ENCODE measurements around the gene FNDC3B.
"Not testable (repeated sequence)": the region's sequence is repeated elsewhere in the genome, so short reads cannot be mapped to it uniquely, and the experiment has no call there.

FNDC3B gene

DNA sequence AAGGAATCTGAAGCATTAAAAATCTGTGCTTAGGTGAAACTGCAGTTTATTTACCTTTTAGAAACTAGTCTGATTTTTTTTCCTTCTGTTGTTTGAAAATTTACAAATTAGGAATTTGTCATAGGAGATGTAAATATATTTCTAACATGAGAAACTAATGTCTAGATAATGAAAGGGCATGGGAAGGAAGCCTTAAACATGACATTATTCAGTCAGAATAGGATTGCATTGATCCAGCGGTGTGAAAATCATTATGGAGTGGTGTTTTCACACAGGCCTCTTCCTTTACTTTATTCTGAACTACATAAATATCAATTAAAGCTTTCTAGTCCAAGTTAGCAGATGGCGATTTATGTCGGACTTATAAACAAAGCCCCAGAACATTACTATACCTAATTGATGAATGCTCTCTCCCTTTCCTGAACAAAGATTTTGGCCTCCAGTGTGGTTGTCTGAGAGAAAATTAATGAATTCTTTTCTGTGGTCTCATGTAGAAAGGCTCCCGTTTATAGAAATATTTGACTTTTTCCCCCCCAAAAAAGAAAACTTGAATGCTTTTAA is 37.9 kb downstream of the FNDC3B start:
- DNase-seq = no peak

DNA sequence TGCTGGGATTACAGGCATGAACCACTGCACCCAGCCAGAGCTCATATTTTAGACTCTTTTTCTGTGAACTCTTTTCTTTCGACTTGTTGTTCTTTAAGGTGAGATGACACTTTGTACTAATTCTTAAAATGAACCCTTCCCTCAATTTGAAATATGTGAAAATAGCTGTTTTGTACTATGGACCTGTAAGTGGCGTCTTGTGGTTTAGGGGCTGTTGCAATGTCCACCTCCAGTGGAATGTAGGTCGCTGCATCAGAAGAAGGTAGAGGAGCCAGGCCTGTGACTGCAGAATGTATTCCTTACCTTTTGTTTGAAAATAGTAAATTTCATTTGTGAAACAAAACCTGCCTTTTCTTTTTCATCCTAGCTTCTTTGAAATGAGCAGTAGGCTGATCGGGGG is 38.9 kb downstream of the FNDC3B start:
- DNase-seq = no peak

DNA sequence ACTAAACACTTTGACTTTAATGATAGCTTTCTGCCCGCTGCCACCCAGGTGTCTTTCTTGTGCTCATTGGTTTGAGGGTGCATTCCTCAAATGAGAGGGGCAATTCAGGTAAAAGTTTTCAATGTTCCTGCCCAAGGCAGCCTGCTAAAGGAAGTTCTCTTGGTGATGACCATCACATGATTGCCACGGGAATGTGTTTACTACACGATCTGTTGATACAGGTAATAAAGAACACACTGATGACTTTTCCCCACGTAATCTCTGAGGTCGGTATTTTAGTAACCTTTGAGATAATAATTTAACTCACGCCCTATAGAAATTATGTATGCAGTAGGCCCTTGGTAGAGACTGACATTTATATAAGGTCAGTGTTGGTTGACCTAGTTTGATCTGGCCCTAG is 39.3 kb downstream of the FNDC3B start:
- no peak for DNase-seq

DNA sequence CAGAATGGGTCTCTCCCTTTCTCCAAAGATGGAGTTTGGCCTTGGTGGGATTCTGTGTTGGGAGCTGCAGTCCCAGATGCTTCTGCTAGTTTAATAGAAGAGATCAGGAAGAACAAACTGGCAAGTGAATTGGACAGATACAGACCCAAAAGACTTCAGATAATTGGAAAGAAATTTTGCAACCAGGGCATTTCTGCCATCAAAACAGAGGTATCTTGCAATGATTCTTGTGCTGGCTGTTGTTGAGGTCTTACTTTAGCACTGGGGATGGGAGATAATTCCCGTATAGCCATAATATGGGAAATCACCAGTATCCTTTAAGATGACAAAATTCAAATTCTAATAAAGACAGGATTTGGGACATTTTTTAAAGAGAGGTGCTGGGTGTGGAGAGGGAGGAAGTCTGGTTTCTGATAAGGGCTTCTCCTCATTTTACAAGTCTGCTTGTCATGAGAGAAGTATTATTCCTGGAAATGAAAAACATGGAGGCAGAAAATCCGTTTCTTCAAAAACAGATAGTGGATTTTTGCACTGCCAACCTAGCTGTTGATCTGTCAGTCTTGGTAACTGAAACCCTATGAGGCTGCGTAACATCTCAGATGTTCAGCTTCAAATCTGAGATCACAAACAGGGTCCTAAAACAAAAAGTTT is 40.1 kb downstream of the FNDC3B start:
- no peak for DNase-seq

DNA sequence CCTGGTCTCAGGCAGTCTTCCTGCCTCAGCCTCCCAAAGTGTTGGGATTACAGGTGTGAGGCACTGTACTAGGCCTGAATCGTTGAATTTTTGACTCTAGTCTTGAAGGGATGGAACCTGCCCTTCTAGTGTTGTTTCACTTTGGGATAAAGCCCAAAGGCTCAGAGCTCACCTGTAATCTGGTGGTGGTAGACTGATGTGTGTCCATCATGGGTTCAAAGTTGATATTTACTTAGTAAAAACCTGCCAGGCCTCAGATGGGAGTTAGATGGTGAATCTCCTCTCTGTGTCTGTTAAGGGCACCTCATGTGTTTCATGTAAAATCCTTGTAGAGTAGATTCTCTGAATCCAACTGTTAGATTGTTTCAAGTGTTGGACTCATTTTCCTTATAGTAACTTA is 41.1 kb downstream of the FNDC3B start:
- DNase-seq = no peak

DNA sequence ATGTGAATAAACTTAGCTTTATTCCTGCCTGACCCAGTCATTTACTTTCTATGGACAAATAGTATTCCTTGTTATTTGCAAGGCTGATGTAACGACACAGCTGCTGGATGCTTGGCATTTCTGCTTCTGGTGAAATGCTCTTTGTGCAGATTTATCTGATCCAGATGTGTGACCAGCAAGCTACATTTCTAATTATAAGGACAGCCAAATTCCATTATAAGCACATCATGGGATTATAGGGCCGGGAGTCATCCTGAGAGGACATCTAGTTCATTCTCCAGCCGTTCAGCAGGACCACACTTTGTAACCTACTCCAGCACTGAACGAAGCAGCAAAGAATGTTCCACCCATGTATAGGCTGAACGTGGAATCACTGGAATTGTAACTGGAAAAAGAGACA is 42.9 kb downstream of the FNDC3B start:
- no peak for DNase-seq

DNA sequence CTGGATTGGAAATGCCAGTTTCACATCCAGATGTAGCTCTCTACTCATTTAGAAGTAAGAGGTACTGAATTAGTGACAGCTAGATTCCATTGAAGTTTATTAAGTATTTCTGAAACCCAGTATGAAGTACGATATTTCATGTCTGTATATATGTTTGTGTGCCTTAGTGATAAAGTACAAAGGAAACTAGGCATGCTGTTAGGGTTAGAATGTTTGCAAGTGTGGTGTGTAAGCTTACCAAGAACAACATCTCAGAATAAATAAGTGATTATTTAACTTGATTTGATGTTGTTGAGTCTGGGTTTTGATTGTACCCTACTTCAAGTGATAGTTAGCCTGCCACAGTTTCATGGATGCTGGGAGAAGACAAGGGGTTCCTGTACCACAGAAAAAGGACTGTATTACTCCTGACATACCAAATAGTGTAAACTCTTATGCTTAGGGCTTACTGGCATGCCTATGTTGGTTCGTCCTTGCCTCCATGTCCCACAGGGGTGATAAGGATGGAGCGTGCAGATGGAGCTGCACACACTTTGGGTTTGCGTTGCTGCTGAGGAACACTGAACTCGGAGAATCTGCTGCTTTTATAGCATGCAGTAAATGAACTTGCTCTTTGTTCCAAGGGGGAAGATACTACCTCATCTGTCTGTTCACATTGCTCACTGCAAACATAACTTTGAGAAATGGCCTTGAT is 43.6 kb downstream of the FNDC3B start:
- DNase-seq = no peak

DNA sequence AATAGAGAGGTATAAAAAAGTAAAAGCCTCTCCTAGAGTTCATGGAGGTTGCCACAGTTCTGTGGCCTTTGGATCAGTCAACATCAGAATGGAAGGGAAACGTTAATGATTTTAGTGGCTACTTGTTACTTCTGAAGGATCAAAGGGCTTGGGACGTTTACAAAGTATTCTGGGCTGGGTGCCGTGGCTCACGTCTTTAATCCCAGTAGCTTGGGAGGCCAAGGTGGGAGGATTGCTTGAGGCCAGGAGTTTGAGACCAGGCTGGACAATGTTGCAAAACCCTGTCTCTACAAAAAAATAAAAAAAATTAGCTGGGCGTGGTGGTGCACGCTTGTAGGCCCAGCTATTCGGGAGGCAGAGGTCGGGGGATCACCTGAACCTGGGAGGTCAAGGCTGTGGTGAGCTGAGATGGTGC is 44.6 kb downstream of the FNDC3B start:
- DNase-seq = no peak

DNA sequence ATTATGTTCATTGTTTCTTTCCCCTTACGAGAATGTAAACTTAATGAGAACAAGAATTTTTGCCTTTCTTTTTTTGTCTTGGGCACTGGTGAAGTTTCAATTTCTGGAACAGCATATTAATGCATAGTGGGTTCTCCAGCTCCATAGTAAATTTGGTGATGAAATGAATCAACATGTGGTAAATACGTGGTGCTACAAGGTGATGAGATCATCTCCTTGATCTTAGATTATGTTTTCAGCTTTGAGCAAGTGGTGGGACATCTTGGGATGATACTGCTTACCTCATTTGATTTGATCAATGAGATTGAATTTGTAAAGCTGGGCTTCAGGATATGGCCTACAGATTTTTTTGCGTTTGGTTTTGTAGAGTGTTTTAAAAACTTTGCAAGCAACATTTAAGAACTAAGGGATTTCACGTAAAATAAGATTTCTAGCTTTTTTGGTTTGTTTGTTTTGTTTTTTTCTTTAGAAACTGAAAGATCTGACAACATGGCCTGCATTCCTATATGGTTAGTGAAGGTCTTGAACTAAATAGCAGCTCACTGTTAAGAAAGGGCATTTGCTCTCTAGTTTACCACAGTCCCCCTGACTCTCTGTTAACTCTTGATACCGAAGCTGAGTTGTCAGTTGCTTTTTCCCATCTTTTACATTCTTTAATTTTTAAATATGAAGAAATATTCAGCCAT is 45.6 kb downstream of the FNDC3B start:
- no peak for DNase-seq

DNA sequence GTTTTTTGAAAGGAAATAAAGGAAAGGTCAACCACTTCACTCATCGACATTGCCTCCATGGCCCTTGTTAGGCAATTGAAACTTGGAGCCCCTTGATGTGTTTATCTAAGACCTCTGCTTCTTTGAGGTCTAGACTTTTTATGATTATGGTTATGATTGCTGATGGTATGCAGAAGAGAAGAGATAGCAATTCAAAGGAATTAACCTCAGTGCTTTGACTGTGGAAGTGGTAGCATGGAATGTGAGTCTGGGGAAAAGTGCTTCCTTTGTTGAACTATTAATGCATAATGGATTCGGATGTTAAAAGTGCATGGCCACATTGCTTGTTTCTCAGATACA is 46.1 kb downstream of the FNDC3B start:
- DNase-seq = no peak

DNA sequence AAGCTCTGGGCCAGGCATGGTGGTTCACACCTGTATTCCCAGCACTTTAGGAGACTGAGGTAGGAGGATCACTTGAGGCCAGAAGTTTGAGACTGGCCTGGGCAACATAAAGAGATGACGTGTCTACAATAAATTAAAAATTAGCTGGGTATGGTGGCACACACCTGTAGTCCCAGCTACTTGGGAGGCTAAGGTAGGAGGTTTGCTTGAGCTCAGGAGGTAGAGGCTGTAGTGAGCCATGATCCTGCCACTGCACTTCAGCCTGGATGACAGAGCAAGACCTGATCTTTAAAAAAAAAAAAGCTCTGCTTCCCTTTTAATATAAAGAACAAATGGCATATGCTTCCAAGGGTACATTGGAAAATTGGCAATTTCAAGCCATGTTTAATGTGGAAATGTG is 46.7 kb downstream of the FNDC3B start:
- no peak for DNase-seq

DNA sequence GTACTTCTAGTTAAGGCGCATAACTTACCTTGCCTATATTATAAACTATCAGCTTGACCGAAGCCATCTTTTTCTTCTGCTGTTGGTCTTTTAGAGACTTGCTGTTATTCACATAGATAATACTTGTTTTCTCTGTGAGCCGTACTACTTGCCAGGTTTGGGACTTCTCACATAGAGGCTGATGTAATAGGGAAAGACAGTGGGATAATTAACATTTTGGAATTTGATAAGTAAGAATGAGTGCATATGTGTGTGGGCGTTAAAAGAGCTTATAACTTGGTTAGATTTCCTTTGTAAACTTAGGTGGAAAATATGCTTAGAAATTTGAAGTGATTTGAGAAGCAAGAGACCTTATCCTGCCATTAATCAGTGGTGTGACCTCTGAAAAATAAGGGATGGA is 47.8 kb downstream of the FNDC3B start:
- DNase-seq = no peak

DNA sequence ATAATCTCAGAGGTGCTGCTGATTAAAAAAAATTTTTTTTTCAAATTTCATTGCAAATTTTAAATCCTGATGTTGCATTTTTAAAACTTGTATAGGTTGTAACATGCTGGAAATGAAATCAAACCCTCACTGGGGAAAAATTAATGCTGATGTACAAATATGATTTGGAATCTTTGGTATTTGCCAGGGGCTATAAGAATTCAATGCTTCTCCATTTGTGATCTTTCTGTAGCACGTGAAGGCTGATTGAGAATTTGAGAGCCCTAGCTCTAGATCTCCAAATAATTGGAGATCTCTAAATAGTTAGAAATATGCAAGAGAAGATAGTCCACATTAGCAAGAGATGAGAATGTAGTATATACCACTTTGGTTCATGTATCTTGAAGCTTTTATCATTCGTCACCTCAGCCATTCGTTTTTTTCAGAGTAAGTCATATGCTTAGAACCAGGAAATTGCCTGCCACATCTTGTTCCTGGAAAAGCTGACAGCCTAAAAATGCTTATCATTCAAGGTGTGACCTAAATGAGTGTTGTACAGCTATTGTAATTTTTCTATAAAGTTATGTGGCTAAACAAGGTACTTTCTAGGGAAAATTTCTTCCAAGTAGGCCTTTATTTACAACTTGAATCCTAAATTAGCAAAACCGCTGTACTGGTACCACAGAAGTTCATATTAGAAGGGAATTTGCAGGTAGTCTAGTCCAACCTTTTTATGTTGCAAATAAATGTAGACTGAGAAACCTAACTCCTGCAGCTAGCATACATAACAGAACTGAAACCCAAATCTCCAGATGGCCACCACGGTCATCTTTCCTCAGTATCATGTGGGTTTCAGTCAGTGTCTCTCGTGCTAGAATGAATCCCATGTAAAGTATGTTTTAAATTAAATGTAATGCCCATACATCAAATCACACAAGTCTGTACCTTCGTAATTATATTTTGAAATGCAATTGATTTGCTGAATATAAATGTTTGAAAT is 48.5 kb downstream of the FNDC3B start:
- no peak for DNase-seq

DNA sequence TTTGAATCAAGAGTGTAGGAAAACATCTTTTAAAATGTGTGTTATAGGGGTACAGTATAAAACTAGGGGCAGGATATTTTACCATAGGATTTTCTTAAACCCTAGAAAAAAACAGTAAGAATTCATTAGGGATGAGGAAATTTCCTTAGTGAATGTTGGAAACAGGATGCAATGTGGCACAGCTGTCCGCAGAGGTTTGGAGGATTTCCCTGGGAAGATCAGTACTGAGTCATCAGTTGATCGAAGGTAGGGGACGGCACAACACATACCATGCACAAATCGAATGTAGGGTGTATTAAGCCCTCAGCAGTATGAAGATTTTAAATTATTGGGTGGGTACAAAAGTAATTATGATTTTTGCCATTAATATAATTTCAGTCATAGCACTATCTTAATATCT is 49.9 kb downstream of the FNDC3B start:
- DNase-seq = no peak

DNA sequence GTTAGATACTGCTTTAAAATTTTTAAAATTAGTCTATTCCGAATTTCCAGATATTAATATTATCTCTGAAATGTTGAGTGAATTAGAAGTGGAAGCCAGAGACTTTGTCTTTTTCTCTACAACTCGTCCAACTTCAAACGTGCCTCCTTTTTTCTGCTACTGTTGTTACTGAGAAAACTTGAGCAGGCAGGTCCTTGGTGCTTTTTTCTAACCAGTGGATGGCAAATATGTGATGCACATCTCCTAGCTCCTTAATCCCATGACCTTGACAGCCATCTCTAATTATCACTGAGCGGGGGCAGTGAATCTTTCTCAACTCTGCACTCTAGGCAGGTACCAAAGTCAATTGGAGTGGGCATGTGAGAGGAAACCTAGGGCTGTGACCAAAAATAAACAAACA is 50.7 kb downstream of the FNDC3B start:
- DNase-seq = no peak

DNA sequence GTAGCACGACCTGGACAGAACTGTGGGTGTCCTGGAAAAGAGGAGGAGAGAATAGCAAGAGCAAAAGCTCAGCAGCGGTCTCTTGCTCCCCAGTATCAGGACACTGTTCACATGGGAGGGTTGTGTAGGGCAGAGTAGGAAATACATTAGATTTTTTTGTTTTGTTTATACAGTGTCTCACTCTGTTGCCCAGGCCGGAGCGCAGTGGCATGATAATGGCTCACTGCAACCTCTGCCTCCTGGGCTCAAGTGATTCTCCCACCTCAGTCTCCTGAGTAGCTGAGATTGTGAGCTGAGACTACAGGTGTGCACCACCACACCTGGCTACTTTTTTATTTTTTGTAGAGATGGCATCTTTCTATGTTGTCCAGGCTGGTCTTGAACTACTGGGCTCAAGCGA is 53.3 kb downstream of the FNDC3B start:
- no peak for DNase-seq

DNA sequence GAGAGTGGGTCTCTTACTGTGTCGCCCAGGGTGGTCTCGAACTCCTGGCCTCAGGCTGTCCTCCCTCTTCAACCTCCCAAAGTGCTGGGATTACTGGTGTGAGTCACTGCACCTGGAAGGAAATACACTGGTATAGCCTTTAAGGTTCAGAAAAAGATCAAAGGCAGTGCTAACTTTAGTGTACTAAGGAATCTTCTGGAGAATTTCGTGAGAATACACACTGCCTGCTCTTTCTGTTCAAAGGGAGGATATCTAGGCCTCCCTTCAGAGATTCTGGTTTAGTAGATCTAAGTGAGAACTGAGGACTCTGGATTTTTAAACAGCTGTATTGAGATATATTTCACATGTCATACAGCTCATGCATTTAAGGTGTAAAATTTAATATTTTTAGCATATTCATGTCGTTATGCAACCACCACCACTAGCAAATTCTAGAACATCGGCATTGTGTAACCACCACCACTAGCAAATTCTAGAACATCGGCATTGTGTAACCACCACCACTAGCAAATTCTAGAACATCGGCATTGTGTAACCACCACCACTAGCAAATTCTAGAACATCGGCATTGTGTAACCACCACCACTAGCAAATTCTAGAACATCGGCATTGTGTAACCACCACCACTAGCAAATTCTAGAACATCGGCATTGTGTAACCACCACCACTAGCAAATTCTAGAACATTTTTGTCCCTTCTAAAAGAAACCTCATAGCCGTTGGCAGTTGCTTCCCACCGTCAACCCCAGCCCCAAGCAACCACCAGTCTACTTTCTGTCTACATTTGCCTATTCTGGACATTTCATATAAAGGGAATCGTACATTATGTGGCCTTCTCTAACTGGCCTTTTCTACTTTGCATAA is 54.4 kb downstream of the FNDC3B start:
- not testable (repeated sequence) for DNase-seq

DNA sequence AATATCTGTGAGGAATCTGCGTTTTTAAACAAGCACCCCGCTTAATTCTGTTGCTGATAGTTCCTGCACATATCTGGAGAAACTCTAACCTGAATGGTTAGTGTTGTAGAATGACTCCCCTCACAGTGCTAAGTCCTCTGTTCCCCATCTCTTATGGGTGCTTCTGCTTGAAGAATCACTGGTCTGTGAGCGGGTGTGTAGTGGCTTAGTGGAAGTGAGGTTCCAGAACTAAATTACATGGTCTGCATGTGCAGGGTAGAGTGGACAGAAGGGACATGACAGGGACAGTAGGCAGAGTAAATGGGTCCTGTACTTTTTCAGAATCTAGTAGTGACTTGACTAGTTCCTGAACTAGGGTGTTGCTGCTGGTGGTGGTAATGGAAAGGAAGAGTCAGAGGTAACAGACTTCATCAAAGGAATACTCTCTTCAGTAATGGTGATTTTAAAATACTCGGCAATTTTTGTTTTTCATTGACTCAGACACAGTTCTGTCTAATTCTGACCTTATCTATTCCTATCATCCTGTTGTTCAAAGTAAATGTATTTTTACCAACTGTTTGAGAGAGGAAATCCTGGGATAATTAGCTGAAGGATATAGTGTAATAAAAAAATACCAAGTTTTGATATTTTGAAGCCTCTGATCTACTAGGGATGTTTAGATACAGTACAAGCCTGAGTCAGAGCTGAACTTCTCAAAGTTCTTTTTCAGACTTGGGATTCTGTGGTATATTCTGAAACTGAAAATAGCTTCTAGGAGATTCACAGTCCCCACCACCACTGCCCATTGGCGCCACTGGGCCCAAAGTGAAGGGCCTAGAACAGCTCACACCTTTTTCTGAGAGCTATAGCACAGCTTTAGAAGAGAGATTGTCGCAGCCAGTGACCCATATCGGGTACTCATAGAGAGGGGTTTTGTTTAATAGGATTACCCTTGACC is 55.5 kb downstream of the FNDC3B start:
- DNase-seq = no peak

DNA sequence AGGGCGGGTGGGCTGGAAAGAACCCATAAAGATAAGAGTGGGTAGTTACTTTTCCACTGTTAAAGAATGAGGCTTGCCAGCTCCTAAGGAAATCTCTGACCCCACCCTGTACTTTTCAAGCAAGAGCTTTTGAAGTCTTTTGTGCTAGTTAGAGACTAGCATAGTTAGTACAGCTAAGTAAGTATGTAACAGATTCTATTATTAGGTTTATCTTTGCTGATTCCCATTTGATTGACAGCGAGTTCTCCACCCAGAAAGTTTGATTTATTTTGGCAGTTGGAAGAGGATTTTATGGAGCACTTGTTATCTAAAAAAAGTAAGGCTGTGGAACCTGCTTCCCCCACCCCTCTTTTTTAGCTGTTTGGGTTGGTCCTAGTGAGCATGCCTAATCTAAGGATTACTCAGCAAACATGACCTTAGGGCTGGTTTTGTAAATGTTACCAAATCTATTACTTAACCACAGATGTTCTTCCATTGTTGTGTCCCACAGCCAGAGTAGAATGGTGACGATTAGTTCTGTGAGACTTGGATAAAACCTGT is 57.6 kb downstream of the FNDC3B start:
- DNase-seq = no peak

DNA sequence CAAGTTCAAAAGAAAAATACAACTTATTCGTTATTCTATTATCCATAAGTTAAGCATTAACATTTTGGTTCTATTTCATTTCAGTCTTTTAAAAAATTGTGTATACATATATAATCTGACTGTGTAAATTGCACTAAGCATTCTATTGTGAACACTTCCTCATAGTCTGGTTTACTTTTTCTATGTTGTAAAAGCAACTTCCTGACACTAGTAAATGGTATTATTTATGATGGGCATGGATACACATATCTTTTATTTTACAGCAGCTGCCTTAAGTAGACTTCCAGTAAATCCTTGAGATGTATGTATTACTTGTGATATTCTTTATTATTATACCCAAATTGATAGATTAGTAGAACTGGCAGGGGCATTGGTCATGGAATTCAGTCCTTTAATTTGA is 58.2 kb downstream of the FNDC3B start:
- no peak for DNase-seq

Data from CD4-positive, alpha-beta T cell treated with Interleukin-15 for 1 hour (primary cell).